ENCODE results near the gene E2F2.

DNA sequence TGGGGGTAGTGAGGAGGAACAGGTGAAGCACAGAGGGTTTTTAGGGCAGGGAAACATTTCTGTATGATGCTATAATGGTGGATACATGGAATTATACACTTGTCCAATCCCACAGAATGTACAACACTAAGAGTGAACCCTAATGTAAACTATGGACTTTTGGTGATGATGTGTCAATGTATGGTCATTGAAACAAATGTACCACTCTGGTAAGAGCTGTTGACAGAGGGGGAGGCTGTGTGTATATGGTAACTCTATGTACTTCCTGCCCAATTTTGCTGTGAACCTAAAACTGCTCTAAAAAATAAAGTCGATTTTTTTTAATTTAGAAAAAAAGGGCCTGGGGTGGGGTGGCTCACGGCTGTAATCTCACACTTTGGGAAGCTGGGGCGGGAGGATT is 70.0 kb downstream of the E2F2 start:
- TF ChIP-seq, protein P1, sequence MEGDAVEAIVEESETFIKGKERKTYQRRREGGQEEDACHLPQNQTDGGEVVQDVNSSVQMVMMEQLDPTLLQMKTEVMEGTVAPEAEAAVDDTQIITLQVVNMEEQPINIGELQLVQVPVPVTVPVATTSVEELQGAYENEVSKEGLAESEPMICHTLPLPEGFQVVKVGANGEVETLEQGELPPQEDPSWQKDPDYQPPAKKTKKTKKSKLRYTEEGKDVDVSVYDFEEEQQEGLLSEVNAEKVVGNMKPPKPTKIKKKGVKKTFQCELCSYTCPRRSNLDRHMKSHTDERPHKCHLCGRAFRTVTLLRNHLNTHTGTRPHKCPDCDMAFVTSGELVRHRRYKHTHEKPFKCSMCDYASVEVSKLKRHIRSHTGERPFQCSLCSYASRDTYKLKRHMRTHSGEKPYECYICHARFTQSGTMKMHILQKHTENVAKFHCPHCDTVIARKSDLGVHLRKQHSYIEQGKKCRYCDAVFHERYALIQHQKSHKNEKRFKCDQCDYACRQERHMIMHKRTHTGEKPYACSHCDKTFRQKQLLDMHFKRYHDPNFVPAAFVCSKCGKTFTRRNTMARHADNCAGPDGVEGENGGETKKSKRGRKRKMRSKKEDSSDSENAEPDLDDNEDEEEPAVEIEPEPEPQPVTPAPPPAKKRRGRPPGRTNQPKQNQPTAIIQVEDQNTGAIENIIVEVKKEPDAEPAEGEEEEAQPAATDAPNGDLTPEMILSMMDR (IDR thresholded peaks at IDR 0.05), result no peak
- no peak for TF ChIP-seq POLR2A (IDR thresholded peaks at IDR 0.05)
